HG03460 (cell line): ENCODE results near the gene ADPRM.
"Not testable (repeated sequence)": the region's sequence is repeated elsewhere in the genome, so short reads cannot be mapped to it uniquely, and the experiment has no call there.

Experiments used
- ATAC-seq: cut with Tn5 transposase; IDR thresholded peaks from one replicate; pipeline ENCODE4 v1.9.1; 2021; ENCODE audit not compliant: unreplicated experiment

ADPRM gene

DNA sequence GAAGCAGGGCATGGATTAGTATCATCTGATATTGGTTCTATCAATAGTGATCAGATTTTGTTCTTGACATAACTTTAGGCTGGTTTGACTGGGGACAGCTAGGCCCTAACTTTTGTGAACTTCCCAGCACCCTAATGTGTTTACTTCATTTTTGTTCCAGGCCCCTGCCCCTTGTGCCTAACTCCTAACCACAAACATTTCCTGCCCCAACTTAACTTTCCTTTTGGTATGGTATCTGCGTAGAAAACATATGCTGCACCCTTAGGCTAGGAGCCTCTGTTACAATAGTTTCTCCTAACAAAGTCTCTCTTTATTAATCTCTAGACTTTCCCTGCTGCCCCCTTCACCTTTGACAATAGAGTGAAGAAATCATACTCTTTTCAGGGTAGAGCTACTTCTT is 2.5 kb downstream of the ADPRM start:
- no peak for ATAC-seq

DNA sequence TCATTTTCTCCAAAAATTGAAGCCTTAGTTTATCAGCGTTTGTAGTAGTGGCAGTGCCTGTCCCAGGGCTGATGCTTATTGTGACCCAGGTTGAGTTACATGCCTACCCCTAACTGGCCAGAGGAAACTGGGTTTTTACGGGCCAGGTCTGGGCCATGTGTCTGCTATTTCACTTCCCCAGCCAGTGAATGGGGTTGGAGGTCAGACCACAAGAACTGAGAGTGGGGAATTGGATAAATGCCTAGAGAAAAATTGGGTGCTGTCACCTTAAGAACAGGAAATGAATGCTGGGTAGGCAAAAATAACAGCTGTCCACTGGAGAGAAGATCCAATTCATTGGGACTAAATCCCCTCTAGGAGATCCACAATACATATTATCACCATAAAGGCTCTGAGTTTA is 5.2 kb downstream of the ADPRM start:
- ATAC-seq = no peak

DNA sequence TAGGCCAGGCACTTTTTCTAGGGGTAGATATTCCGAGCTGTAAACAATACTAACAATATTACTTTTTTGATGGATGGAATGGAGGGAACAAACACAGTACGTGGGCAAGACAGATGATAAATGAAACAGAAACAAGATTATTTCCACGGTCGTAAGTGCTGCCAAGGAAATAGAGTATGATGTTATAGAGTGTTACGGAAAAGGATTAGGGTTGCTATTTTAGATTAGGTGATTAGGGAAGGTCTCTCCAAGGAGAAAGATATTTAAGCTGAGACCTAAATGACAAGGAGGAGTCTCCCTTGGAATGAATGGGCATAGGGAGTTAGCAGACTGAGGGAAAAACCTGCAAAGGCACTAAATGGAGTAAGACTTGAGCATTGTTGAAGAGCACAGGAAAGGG is 8.3 kb downstream of the ADPRM start:
- no peak for ATAC-seq

DNA sequence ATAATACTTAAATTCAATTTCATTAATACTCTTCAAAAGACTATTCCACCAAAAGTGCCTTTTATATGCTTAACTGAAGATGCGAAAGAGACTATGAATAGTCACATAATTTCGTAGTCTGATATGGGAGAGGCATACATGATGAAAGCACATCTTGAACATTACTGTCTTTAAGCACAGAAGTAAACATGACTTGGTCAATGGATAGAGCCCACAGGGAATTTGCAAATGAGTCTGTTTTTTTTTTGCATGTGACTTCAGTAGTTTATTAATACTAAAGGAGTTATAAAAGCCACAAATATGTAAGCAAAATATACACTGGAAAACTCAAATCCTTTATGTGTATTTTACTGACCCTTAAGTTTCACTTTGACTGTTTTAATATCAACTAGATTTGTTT is 15.9 kb downstream of the ADPRM start:
- no peak for ATAC-seq

DNA sequence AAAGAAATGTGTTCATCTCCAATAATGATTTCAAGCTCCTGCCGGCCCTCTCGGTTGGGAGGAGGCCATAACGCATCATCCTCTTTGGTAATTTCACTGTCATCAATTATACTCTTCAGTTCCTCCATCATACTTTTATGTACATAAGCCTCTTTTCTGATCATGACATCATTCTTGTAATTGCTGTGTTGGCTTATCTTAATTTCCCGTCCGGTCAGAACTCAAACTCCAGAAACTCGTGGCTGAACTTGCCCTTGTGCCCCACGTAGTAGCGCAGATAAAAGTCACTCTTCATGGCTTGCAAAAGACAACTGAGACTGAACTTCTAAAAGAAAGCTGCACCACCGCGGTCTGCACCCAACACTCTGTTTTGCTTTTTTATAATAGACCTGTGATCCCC is 18.8 kb downstream of the ADPRM start:
- ATAC-seq = no peak

DNA sequence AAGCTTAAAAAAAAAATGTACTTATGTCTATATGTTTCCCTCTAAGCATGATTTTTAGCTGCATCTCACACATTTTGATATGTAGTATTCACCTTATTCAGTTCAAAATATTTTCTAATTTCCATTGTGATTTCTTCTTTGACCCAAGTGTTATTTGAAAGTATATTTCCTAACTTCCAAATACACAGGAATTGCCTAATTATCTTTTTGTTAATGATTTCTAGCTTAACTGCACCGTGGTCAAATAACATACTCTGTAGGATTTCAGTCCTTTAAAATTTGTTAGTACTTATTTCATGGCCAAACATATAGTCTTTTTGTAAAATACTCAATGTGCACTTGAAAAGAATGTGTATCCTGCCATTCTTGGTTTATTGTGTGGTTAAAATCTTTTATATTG is 21.2 kb downstream of the ADPRM start:
- ATAC-seq = no peak

DNA sequence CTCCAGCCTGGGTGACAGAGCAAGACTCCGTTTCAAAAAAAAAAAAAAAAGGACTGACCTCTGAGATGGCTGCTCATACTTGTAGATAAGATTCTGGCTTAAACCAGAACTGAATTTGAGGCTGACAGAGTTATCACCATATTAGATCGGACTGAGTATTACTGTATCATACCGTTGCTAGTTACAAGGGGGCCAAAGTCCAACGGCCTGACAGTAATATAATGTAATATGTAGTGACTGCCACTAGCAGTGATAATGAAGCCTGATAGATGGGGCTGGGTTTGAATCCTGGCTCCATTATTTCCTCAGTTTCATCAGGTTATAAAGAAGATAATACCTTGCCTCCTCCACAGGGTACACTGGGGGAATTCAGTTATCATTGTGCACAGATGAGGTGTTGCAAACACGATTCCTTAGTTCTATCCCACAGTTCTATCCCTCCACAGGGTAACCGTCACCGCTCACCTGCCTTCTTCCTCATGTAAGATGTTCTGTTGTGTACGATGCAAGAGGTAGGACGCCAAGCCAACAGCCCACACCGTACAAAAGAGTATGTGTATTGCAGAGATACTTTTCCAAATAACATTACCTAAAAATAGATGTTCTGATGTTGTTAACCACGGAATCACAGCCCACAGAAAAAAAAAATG is 27.3 kb downstream of the ADPRM start:
- ATAC-seq = no peak

DNA sequence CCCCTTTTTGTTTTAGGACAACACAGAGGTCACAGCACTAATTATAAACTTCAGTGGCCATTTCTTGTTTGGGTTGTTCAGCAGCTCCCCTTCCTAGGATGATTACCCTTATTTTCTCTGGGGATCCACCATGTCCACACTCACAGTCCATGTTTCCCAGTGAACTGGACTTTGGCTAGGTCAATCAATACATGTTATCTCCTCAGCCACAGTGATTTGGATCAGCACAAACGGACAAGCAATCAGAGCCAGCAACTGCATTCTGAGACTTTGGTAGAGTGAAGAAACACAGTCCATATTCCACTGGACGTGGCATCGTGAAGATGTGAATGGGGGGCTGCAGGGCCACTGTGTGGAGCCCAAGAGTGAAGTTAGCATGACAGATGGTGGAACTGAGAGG is 27.9 kb downstream of the ADPRM start:
- no peak for ATAC-seq

DNA sequence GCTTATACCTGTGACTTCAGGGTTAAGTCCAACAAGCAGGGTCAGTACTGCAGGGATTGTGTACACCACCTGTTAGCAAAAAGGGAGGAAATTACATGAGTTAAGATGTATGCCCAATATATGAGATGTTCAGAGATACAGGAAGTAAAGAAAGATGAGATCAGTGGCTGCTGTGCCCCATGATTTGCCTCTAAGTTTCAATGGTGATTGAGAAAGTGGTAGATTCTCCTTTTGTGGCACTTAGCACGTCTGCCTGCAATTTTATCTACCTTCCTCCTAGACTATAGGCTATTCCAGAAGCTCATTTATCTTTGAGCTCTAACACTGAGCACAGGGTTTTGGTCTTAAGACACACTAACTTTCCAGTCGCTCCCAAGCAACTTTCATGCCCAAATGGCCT is 28.8 kb downstream of the ADPRM start:
- no peak for ATAC-seq

DNA sequence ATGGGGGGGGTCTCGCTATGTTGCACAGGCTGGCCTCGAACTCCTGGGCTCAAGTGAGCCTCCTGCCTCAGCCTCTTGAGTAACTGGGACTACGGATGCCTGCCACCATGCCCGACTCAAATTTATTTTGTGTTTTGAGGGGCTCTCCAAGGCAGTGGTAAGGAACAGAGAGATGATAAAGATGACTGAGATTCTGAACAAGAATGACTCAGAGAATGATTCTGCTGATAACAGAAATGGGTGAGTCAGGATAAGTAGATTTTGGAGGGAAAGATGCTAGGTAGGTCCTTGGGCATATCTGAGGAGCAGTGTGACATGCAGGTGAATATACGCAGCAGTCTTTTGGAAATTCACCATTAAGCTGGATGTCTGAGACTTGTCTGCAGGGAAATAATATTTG is 29.8 kb downstream of the ADPRM start:
- ATAC-seq = no peak

DNA sequence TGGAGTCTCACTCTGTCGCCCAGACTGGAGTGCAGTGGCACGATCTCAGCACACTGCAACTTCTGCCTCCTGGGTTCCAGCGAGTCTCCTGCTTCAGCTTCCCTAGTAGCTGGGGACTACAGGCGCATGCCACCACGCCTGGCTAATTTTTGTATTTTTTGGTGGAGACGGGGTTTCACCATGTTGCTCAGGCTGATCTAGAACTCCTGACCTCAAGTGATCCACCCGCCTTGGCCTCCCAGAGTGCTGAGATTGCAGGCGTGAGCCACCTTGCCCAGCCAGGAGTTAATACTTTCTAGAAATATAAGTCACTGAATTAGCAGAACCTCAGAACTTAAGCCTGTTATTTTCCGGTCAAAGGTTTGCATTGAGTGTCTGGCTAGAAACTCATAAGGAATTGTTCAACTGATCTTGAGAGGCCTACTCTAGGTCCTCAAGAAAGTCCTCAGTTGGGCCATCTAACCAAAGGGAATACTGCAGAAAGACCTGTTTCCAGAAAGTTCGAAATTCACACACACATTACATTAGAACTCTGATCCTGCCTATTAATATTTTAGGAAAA is 31.0 kb downstream of the ADPRM start:
- ATAC-seq = no peak

DNA sequence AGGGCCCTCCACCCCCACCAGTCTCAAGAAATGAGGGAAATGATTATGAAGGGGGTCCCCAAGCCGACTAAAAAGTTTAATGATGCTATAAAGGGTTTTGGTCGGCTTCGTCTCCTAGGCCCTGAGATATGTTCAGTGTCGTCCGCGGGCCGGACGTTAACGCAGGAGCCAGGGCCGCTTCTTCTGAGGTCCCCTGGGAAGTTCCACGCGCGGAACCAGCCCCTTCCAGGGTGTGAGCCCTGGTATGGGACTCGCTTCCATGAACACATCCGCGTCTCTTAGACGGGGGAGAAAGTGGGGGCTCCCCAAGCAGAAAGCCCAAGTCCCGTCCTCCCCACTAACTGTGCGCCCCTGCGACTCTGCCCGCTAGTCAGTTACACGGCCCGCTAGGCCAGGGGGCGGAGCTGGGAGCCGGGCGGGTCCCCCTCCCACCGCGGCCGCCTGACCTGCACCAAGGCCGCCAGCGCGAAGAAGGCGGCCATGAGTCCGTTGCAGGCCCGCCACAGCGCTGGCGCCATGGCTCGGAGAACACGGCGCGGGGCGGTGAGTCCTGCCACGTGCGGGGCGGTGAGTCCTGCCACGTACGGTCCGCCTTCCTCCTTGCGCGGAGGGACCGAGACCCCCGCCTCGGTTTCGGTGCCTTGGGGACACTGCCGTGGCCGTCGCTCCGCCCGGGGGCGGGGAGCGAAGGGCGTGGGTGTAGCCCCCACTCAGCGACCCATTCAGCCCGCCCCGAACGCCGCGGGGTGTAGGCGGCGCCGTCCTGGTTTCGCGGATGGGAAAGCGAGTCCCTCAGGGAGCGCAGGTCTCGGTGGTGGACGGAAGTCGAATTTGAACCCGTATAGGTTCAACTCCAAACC is 32.2 kb downstream of the ADPRM start, which contains the start of gene TMEM220:
Gene TMEM220 (minus strand): TSS at position 690 of the 860 bp plus-strand sequence. CDS start 172 bp downstream, at position 518.
- peak; percentile 58 for ATAC-seq

DNA sequence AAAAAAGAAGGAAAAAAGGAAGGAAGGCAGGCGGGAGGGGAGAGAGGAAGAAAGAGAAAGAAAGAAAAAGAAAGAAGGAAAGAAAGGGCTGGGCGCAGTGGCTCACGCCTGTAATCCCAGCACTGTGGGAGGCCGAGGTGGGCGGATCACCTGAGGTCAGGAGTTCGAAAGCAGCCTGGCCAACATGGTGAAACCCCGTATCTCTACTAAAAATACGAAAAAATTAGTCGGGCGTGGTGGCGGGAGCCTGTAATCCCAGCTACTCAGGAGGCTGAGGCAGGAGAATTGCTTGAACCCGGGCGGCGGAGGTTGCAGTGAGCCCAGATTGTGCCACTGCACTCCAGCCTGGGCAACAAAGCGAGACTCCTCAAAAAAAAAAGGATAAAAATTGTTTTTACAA is 32.9 kb downstream of the ADPRM start:
- not testable (repeated sequence) for ATAC-seq

DNA sequence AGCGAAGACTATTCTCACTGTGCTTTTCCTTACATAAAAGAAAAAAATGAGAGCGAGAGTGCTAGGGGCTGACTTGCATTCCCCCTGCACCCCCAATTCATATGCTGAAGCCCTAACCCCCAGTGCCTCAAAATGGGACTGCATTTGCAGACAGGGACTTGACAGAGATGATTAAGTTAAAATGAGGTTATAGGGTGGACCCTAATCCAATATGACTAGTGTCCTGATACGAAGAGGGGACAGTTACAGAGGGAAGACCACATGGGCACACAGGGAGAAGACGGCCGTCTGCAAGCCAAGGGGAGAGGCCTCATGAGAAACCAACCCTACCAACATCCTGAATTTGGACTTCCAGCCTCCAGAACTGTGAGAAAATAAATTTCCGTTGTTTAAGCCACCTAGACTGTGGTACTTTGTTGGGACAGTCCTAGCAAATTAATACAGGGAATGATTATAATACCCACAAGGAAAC is 34.0 kb downstream of the ADPRM start:
- no peak for ATAC-seq

DNA sequence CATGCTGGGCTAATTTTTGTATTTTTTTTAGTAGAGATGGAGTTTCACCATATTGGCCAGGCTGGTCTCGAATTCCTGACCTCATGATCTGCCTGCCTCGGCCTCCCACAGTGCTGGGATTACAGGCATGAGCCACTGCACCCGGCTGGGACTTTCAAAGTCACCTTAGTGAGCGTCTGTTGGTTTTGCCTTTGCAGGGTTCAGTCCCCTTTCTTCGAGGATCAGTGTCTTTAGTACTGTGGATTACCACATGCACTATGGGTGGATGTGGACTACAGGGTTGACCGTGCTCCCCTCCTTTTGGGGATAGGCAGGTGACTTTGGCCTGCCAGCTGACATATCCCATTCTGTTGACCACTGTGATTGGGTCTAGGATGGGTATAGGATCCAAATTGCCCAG is 34.7 kb downstream of the ADPRM start:
- ATAC-seq = not testable (repeated sequence)

DNA sequence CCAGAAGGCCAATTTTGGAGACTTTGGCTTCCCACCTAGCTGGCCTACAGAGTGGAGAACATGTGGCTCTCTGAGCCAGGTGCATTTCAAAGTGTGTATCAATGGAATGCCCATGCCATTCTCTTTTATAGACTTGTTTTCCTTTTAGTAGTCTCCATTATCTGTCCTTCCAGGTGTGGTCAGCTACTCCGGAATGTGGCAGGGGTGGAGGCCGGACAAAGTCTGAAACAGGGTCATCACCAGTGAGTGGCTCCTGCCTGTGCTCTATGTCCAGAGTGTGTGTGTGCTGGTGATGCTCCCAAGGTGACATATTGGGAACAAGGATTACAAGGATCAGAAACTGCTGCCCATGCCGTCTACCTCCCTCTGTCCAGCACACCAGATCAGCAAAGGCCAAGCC is 36.3 kb downstream of the ADPRM start:
- ATAC-seq = no peak

DNA sequence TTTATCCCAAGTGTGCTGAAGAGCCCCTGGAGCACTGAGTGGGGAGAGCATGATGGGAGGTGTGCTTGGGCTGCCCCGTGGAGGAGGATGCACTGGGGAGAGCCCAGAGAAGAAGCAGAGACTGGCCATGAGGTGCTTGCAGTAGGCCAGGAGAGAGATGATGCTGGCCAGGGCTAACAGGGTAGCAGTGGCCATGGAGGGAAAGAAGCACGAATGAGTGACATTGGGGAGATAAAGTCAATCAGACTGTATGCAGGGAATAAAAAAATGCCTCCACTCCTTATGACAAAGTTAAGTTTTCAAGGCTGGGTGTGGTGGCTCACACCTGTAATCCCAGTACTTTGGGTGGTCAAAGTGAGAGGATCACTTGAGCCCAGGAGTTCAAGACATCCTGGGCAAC is 37.9 kb downstream of the ADPRM start:
- ATAC-seq = no peak

DNA sequence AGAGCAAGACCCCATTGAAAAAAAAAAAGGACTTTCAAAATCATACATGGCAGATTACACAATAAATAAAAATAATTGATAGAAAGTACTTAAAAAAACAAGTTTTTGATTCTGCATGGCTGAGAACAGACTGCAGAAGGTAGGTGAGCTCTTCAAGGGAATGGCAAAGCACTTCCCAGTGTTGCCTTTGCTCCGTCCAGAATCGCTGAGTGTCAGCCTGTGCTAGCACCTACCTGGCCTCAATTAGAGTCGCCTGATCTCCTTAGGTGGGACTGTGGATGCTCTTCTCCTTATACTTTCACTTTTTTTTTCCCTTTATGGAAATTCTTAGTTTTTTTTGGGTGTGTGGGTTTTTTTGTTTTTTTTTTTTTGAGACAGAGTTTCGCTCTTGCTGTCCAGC is 38.4 kb downstream of the ADPRM start:
- no peak for ATAC-seq

DNA sequence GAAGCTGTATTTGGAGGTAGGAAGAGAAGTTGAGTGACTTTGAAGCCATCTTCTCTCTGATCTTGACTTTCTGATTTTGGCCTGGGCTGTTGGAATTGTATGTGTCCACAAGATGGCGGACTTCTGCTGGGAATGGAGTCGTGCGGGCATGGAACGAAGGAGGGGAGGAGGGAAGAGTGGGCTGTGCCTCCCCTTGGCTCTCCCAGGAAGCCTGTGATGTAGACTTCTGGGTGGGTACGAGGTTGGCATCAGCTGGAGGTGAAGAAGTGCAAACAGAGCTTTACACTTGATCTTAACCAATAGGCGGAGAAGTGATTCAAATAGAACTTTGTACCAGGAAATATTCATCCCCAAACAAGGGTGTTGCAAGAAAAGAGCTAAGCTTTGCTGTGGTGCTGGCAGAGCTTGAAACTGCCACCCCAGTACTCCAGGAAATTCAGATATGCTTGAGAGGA is 39.8 kb downstream of the ADPRM start:
- ATAC-seq = no peak

DNA sequence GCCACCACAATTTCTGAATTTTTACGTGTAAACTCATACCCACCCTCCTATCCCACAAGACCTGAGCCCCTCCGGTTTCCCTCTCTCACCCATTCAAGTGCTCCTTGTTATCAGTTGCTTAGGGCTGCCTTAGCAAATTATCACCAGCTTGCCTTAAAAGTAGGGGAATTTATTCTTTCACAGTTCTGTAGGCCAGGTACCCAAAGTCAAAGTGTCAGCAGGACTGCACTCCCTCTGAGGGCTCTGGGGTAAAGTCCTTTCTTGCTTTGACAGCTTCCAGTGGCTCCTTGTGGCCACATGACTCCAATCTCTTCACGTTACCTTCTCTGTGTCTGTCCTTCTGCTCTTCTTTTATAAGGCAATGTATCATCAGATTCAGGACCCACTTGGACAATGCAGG is 40.3 kb downstream of the ADPRM start:
- ATAC-seq = no peak

DNA sequence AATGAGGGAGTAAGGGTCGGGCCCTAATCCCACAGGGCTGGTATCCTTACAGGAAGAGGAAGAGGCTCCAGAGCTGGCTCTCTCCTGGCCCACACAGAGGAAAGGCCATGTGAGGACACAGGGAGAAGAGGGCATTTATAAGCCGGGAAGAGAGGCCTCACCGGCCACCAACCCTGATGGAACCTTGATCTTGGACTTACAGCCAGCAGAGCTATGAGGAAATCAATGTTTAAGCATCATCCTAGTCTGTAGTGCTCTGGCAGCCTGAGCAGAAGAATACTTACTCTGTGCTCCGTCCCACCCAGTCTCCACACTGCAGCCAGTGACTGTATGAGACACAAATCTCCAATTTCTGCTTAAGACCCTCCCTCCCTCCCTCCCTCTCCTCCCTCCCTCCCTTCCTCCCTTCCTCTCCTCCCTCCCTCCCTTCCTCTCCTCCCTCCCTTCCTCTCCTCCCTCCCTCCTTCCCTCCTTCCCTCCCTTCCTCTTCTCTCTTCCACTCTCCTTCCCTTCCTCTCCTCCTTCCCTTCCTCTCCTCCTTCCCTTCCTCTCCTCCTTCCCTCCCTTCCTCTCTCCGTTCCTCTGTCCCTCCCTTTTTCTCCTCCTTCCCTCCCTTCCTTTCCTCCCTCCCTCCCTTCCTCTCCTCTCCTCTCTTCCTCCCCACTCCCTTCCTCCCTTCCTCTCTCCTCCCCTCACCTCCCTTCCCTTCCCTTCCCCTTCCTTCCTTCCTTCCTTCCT is 41.3 kb downstream of the ADPRM start:
- ATAC-seq = no peak
